ENCODE data around the gene MXI1.

MXI1 gene

DNA sequence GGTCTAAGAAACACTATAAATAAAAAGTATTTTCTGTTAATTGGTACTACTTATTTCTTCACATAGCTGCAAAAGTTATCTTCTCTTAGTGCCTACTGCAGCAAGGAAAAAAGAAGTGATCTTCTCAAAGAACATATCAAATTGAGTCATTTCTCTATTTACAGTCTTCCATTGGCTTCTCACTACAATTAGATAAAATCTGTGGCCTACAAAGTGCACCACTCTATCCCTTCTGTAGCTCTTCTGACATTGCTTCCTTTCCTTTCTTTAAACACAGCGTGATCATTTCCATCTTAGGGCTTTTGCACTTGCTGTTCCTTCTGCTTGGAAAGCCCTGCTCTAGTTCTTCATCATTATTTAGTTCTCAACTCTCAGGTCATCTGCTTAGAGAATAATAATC is 44.7 kb downstream of the MXI1 start:
- H3K4me1 ChIP-seq (ENCODE audit: control insufficient read depth, low read length) = no peaks in the 10 kb centered on the region
- H3K9me2 ChIP-seq (replicated peaks; ENCODE audit: control insufficient read depth, low read length) = no peaks in the 10 kb centered on the region
- H3K36me3 ChIP-seq (ENCODE audit: control insufficient read depth, low read length) = no peaks in the 10 kb centered on the region
- H3K27me3 ChIP-seq (ENCODE audit: control insufficient read depth, low read length) = no peaks in the 10 kb centered on the region
- H3K4me2 ChIP-seq (ENCODE audit: low read length) = no peak overlapping the region
- H3K79me2 ChIP-seq (ENCODE audit: control insufficient read depth, low read length) = no peaks in the 10 kb centered on the region
- no peaks in the 10 kb centered on the region for H3K9me3 ChIP-seq (ENCODE audit: control insufficient read depth, insufficient read depth, low read length)
- H3F3A ChIP-seq (ENCODE audit: control insufficient read depth, insufficient read depth) = no peaks in the 10 kb centered on the region
- no peak overlapping the region for H3K27ac ChIP-seq (ENCODE audit: low read depth, low read length)
- no peak overlapping the region for H3K4me3 ChIP-seq (ENCODE audit: low read length)
- TF ChIP-seq, protein P1, sequence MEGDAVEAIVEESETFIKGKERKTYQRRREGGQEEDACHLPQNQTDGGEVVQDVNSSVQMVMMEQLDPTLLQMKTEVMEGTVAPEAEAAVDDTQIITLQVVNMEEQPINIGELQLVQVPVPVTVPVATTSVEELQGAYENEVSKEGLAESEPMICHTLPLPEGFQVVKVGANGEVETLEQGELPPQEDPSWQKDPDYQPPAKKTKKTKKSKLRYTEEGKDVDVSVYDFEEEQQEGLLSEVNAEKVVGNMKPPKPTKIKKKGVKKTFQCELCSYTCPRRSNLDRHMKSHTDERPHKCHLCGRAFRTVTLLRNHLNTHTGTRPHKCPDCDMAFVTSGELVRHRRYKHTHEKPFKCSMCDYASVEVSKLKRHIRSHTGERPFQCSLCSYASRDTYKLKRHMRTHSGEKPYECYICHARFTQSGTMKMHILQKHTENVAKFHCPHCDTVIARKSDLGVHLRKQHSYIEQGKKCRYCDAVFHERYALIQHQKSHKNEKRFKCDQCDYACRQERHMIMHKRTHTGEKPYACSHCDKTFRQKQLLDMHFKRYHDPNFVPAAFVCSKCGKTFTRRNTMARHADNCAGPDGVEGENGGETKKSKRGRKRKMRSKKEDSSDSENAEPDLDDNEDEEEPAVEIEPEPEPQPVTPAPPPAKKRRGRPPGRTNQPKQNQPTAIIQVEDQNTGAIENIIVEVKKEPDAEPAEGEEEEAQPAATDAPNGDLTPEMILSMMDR (IDR thresholded peaks at IDR 0.05; ENCODE audit: low read depth, low read length, poor library complexity, severe bottlenecking) = no peak
- TF ChIP-seq EZH2phosphoT487 (IDR thresholded peaks at IDR 0.05; ENCODE audit: borderline replicate concordance, low read length) = no peak
- no peaks in the 10 kb centered on the region for H4K20me1 ChIP-seq (ENCODE audit: control insufficient read depth, insufficient read depth, low read depth, low read length)

DNA sequence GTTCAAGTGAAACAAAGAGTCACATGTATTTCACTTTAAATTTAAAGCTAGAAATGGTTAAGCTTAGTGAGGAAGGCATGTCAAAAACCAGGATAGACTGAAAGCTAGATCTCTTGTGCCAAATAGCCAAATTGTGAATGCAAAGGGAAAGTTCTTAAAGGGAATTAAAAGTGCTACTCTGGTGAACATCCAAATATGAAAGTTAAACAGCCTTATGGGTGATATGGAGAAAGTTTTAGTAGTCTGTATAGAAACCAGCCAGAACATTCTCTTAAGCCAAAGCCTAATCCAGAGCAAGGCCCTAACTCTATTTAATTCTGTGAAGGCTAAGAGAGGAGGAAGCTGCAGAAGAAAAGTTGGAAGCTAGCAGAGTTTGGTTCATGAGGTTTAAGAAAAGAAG is 47.1 kb downstream of the MXI1 start:
- Histone ChIP-seq H3K4me1 (ENCODE audit: control insufficient read depth, low read length) (no peaks in the 10 kb centered on the region), H3K4me3 (ENCODE audit: low read length) (no peak overlapping the region), H3K79me2 (ENCODE audit: control insufficient read depth, low read length) (no peaks in the 10 kb centered on the region), H3K27ac (ENCODE audit: low read depth, low read length) (no peak overlapping the region), H3K9me2 (replicated peaks; ENCODE audit: control insufficient read depth, low read length) (no peaks in the 10 kb centered on the region), H3K4me2 (ENCODE audit: low read length) (no peak overlapping the region), H3K9me3 (ENCODE audit: control insufficient read depth, insufficient read depth, low read length) (no peaks in the 10 kb centered on the region), H3K36me3 (ENCODE audit: control insufficient read depth, low read length) (no peaks in the 10 kb centered on the region), H3F3A (ENCODE audit: control insufficient read depth, insufficient read depth) (no peaks in the 10 kb centered on the region), H3K27me3 (ENCODE audit: control insufficient read depth, low read length) (no peaks in the 10 kb centered on the region), H4K20me1 (ENCODE audit: control insufficient read depth, insufficient read depth, low read depth, low read length) (no peaks in the 10 kb centered on the region)
- TF ChIP-seq, protein P1 (IDR thresholded peaks at IDR 0.05; ENCODE audit: low read depth, low read length, poor library complexity, severe bottlenecking) = no peak
- no peak for TF ChIP-seq EZH2phosphoT487 (IDR thresholded peaks at IDR 0.05; ENCODE audit: borderline replicate concordance, low read length)

DNA sequence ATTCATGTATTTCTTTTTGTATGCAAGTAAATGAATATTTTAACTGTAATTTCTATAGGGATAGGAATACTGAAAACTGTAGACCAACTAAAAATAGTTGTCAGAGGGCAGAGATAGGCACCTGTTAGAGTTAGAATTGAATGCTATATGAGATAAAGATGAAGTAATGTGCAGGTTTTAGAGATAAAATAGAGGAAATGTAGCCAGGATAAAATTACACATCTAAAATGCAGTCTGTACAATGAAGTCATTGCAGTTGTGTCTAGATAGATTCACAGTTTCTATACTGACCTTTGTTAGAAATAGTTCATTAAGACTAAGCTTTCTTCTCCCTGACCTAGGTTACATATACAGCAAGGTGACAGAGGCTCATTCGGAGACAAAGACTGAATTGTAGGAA is 51.1 kb downstream of the MXI1 start:
- no peaks in the 10 kb centered on the region for H3K79me2 ChIP-seq (ENCODE audit: control insufficient read depth, low read length)
- H3K27me3 ChIP-seq (ENCODE audit: control insufficient read depth, low read length) = no peaks in the 10 kb centered on the region
- H3K9me3 ChIP-seq (ENCODE audit: control insufficient read depth, insufficient read depth, low read length) = no peaks in the 10 kb centered on the region
- no peak overlapping the region for H3K4me3 ChIP-seq (ENCODE audit: low read length)
- H3K27ac ChIP-seq (ENCODE audit: low read depth, low read length) = no peak overlapping the region
- H3K36me3 ChIP-seq (ENCODE audit: control insufficient read depth, low read length) = no peaks in the 10 kb centered on the region
- H3K4me1 ChIP-seq (ENCODE audit: control insufficient read depth, low read length) = no peaks in the 10 kb centered on the region
- TF ChIP-seq, protein P1 (IDR thresholded peaks at IDR 0.05; ENCODE audit: low read depth, low read length, poor library complexity, severe bottlenecking) = no peak
- TF ChIP-seq EZH2phosphoT487 (IDR thresholded peaks at IDR 0.05; ENCODE audit: borderline replicate concordance, low read length) = no peak
- no peaks in the 10 kb centered on the region for H4K20me1 ChIP-seq (ENCODE audit: control insufficient read depth, insufficient read depth, low read depth, low read length)
- no peak overlapping the region for H3K4me2 ChIP-seq (ENCODE audit: low read length)
- no peaks in the 10 kb centered on the region for H3F3A ChIP-seq (ENCODE audit: control insufficient read depth, insufficient read depth)
- H3K9me2 ChIP-seq (replicated peaks; ENCODE audit: control insufficient read depth, low read length) = no peaks in the 10 kb centered on the region

DNA sequence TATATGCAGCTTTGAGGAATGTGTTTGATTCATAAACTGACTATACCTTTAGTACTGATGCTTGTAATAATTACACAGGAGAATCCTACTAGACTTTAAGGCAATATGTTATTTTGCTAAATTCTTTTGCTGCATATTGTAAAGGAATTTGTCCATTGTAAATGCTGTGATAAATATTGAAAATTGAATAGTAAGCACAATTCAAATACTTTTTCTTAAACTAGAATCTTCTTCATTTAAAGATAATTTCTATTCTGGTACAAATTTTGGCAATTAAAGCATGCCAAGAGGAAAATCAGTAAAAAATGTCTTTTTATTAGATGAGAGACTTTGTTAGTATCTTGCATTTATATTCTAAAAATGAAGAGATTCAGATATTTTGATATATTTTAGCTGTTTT is 51.9 kb downstream of the MXI1 start:
- Histone ChIP-seq H3K4me2 (ENCODE audit: low read length) (no peak overlapping the region), H4K20me1 (ENCODE audit: control insufficient read depth, insufficient read depth, low read depth, low read length) (no peaks in the 10 kb centered on the region), H3K27ac (ENCODE audit: low read depth, low read length) (no peak overlapping the region), H3K9me3 (ENCODE audit: control insufficient read depth, insufficient read depth, low read length) (no peaks in the 10 kb centered on the region), H3K27me3 (ENCODE audit: control insufficient read depth, low read length) (no peaks in the 10 kb centered on the region), H3K79me2 (ENCODE audit: control insufficient read depth, low read length) (no peaks in the 10 kb centered on the region), H3K4me1 (ENCODE audit: control insufficient read depth, low read length) (no peaks in the 10 kb centered on the region), H3K36me3 (ENCODE audit: control insufficient read depth, low read length) (no peaks in the 10 kb centered on the region), H3K9me2 (replicated peaks; ENCODE audit: control insufficient read depth, low read length) (no peaks in the 10 kb centered on the region), H3F3A (ENCODE audit: control insufficient read depth, insufficient read depth) (no peaks in the 10 kb centered on the region), H3K4me3 (ENCODE audit: low read length) (no peak overlapping the region)
- TF ChIP-seq, protein P1 (IDR thresholded peaks at IDR 0.05; ENCODE audit: low read depth, low read length, poor library complexity, severe bottlenecking) = no peak
- no peak for TF ChIP-seq EZH2phosphoT487 (IDR thresholded peaks at IDR 0.05; ENCODE audit: borderline replicate concordance, low read length)
